ENCODE measurements around the gene RPS6KA4.

Gene RPS6KA4

GRCh38 chr11:64327993-64328392, 31.0 kb upstream of the RPS6KA4 start:
- no peak for DNase-seq

GRCh38 chr11:64330888-64331287, 28.1 kb upstream of the RPS6KA4 start:
- DNase-seq, result no peak

- no peak for DNase-seq
Measured at GRCh38 chr11:64331569-64332371, 27.2 kb upstream of the RPS6KA4 start.

GRCh38 chr11:64333556-64333955, 25.4 kb upstream of the RPS6KA4 start:
- no peak for DNase-seq

- no peak for DNase-seq
Measured at GRCh38 chr11:64334764-64335735, 23.9 kb upstream of the RPS6KA4 start.

GRCh38 chr11:64337538-64338249, 21.3 kb upstream of the RPS6KA4 start:
- DNase-seq, result no peak

- DNase-seq, result no peak
Measured at GRCh38 chr11:64338716-64339115, 20.2 kb upstream of the RPS6KA4 start.

GRCh38 chr11:64339286-64339685, 19.7 kb upstream of the RPS6KA4 start:
- no peak for DNase-seq

GRCh38 chr11:64339754-64340408, 19.1 kb upstream of the RPS6KA4 start, which contains the start of gene CCDC88B:
Gene CCDC88B, plus strand, starts transcription at chr11:64340204. Its CDS starts 63 bp downstream, at chr11:64340267.
- no peak for DNase-seq

GRCh38 chr11:64340671-64341335, 18.2 kb upstream of the RPS6KA4 start:
- DNase-seq, result no peak

GRCh38 chr11:64341429-64341828, 17.5 kb upstream of the RPS6KA4 start:
- DNase-seq, result no peak

- DNase-seq, result no peak
Measured at GRCh38 chr11:64341851-64342791, 16.8 kb upstream of the RPS6KA4 start.

GRCh38 chr11:64342869-64343745, 15.9 kb upstream of the RPS6KA4 start:
- no peak for DNase-seq

- DNase-seq, result no peak
Measured at GRCh38 chr11:64343767-64344559, 15.0 kb upstream of the RPS6KA4 start.

- DNase-seq, result no peak
Measured at GRCh38 chr11:64344787-64345186, 14.2 kb upstream of the RPS6KA4 start.

GRCh38 chr11:64347193-64347867, 11.6 kb upstream of the RPS6KA4 start:
- DNase-seq, result no peak

GRCh38 chr11:64348383-64349024, 10.5 kb upstream of the RPS6KA4 start:
- no peak for DNase-seq

- DNase-seq, result no peak
Measured at GRCh38 chr11:64349025-64349387, 10.0 kb upstream of the RPS6KA4 start.

Data from NCI-H2081 treated with DMSO at 0.1 percent for 48 hours (cell line).